Astrocyte of the cerebellum (primary cell): ENCODE measurements around the gene VPS9D1.
"Not testable (repeated sequence)": the region's sequence is repeated elsewhere in the genome, so short reads cannot be mapped to it uniquely, and the experiment has no call there.

ENCODE experiments used
- DNase-seq: peaks from one replicate; pipeline ENCODE4 v3.0.0-alpha.2; 2011; ENCODE audit warnings: low read depth
- H3K4me3 ChIP-seq: 2 replicates; pipeline ENCODE4 v1.5.1; 2011; ENCODE audit warnings: mild to moderate bottlenecking, low read depth, low read length, moderate library complexity
- CTCF ChIP-seq: IDR thresholded peaks from 2 replicates; pipeline ENCODE4 v1.5.1; 2012; ENCODE audit warnings: low read length, low read depth, moderate library complexity, mild to moderate bottlenecking; ENCODE audit errors: missing control alignments
- in situ Hi-C: cut with HindIII; loops from 2 replicates; pipeline ENCODE4 v1.10.0; 2017; ENCODE audit warnings: low sequenced_read_pairs

Gene VPS9D1

GRCh38 chr16:89700100-89700648, 20.5 kb downstream of the VPS9D1 start:
- in situ Hi-C loops: no loop called here
- H3K4me3 ChIP-seq: peak overlapping the region; percentile 63
- TF ChIP-seq CTCF: peak; percentile 57
- DNase-seq: peak; percentile 95

DNA sequence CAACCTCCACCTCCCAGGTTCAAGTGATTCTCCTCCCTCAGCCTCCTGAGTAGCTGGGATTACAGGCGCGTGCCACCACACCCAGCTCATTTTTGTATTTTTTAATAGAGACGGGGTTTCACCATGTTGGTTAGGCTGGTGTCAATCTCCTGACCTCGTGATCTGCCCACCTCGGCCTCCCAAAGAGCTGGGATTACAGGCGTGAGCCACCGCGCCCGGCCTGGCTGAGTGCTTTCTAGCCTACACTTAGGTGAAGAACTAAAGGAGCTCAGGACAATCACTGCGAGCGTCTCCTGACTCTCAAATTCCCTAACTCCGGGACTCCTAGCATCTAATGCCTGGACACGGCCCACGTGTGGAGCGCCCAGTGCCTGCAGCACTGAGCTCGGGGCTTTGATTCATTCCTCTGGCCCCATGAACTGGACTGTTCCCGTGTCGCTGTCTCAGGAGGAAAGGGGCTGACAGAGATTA, 21.0 kb downstream of the VPS9D1 start:
- in situ Hi-C loops: loop anchor here (25.0 kb wide), 1 partner anchor 412 kb away; no protein-coding TSS in a partner anchor
- DNase-seq: not testable (repeated sequence)
- H3K4me3 ChIP-seq: peak overlapping the region; percentile 24

DNA sequence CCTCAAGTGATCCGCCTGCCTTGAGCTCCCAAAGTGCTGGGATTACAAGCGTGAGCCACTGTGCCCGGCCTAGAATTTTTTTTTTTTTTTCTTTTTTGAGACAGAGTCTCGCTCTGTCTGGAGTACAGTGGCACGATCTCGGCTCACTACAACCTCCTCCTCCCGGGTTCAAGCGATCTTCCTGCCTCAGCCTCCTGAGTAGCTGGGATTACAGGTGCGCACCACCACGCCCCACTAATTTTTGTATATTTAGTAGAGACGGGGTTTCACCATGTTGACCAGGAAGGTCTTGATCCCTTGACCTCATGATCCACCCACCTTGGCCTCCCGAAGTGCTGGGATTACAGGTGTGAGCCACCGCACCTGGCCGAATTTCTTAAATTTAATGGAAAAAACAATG, 22.0 kb downstream of the VPS9D1 start:
- in situ Hi-C loops: loop anchor here (25.0 kb wide), 1 partner anchor 411 kb away; no protein-coding TSS in a partner anchor
- DNase-seq, H3K4me3 ChIP-seq: not testable (repeated sequence)

DNA sequence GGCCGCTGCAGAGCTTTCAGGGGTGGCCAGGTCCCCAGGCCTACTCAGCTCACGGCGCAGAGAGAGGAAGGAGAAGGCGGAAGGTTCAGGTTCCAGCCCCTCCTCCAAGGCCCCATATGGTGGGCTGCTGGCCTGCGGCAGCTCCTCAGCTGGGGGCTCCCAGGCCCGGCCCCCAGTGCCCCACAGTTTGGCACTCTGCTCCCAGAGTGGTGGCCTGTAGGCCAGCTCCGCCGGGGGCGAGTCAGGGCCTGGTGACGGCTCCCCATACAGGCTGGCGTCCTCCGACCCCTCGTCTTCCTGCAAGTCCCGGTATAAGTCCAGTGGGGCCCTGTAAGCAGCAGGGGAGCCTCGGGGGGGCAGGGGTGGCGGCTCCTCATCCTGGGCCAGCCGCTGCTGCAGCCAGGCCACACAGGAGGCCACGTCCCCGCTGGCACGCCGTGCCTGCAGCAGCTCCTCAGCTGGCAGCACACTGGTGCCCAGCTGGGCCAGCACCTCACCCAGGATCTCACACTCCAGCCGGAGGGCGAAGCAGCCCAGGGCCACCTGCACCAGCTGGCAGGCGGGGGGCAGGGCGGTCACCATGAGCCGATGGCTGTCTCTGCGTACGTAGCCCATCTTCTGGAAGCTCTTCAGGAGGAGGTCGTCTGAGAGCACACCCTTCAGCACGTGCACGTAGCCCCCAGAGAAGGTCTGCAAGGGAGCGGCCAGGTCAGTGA, 22.9 kb downstream of the VPS9D1 start:
- no peak for TF ChIP-seq CTCF
- H3K4me3 ChIP-seq: no peak overlapping the region
- in situ Hi-C loops: loop anchor here (25.0 kb wide), 1 partner anchor 410 kb away; no protein-coding TSS in a partner anchor
- no peak for DNase-seq

GRCh38 chr16:89697161-89697615, 23.5 kb downstream of the VPS9D1 start:
- H3K4me3 ChIP-seq: no peak overlapping the region
- in situ Hi-C loops: loop anchor here (25.0 kb wide), 1 partner anchor 410 kb away; no protein-coding TSS in a partner anchor
- no peak for TF ChIP-seq CTCF
- no peak for DNase-seq

DNA sequence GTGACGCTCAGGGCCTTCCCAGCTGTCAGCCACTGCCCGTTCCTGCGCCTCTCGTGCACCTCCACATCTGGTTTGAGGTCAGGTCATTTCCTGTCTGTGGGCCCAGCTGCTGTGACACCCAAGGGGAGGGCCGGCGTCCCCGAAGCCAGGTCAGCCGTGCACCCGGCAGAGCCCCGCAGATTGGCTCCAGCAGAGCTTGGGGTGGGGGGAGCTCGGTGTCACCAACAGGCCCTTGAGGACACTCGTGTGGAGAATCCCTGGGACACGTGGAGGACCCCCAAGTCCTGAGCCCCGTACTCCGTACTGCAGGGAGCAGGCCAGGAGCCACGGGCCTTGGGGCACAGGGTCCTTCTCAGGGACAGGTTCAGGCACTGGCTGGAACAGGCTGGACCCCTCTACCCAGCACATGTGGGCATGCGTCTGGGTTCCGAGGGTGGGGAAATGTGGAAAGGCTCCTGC, 24.0 kb downstream of the VPS9D1 start:
- no peak for DNase-seq
- no peak for TF ChIP-seq CTCF
- no peak overlapping the region for H3K4me3 ChIP-seq
- in situ Hi-C loops: loop anchor here (25.0 kb wide), 1 partner anchor 409 kb away; no protein-coding TSS in a partner anchor

GRCh38 chr16:89695875-89696669, 24.6 kb downstream of the VPS9D1 start:
- DNase-seq: no peak
- no peak for TF ChIP-seq CTCF
- in situ Hi-C loops: loop anchor here (25.0 kb wide), 1 partner anchor 409 kb away; no protein-coding TSS in a partner anchor
- H3K4me3 ChIP-seq: no peak overlapping the region
